Osteocyte (in vitro differentiated cells): ENCODE data around the gene SUPT3H. TPM values are rescaled to one million over a fixed set of nuclear protein-coding genes. Genes with fewer than 3 reads are reported as not detected.

Experiments
- DNase-seq: peaks from one replicate; pipeline ENCODE4 v3.0.0; 2021; ENCODE audit warnings: mixed read lengths; ENCODE audit not compliant: unreplicated experiment; ENCODE audit errors: extremely low spot score
- H3K27ac Mint-ChIP-seq: one replicate; pipeline ENCODE4 v1.8.0; 2021; ENCODE audit warnings: mild to moderate bottlenecking, mixed read lengths; ENCODE audit not compliant: unreplicated experiment
- H3K27me3 Mint-ChIP-seq: one replicate; pipeline ENCODE4 v1.8.0; 2021; ENCODE audit warnings: mixed read lengths; ENCODE audit not compliant: unreplicated experiment
- H3K36me3 Mint-ChIP-seq: one replicate; pipeline ENCODE4 v1.8.0; 2021; ENCODE audit warnings: mixed read lengths; ENCODE audit not compliant: unreplicated experiment
- H3K4me1 Mint-ChIP-seq: one replicate; pipeline ENCODE4 v1.8.0; 2021; ENCODE audit warnings: mixed read lengths; ENCODE audit not compliant: unreplicated experiment
- H3K4me3 Mint-ChIP-seq: one replicate; pipeline ENCODE4 v1.8.0; 2021; ENCODE audit warnings: mild to moderate bottlenecking, moderate library complexity, mixed read lengths; ENCODE audit not compliant: unreplicated experiment
- H3K9me3 Mint-ChIP-seq: one replicate; pipeline ENCODE4 v1.8.0; 2021; ENCODE audit warnings: mixed read lengths; ENCODE audit not compliant: unreplicated experiment
- CTCF ChIP-seq: fragments of 200-600 bp; sonication (generic); IDR thresholded peaks from 2 replicates; pipeline ENCODE4 v1.5.0; 2021; ENCODE audit warnings: antibody characterized with exemption, mild to moderate bottlenecking, moderate library complexity
- total RNA-seq: library from RNA; stranded (reverse); gene quantifications from 2 replicates; pipeline ENCODE4 v1.2.1, GENCODE V29; 2021

SUPT3H gene
- total RNA-seq, 1 donor from 2014 or later = 13.2 TPM

DNA sequence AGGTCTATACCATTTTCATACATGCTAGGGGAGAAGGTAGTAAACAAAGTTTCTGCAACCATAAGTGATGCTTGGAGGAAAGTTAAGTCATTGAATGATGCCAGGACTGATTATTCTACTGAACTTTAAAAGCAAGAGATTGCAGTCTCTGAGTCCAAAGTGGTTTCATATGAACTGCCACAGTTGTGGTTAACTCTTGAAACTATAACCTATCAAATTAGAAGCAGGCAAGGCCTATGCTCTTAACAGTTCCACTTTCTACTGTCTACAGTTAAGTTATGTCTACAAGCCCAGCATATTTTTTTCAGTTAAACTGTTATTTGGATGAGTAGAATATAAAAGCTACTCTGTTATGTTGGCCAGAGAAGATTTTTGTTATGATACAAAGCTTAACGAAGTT is 376.1 kb downstream of the SUPT3H start:
- Mint-ChIP-seq H3K27me3 (no peaks in the 10 kb centered on the region), H3K4me1 (peaks cover 4% of the 10 kb centered on the region), H3K9me3 (peaks cover 2% of the 10 kb centered on the region), H3K4me3 (no peak overlapping the region), H3K36me3 (peaks cover 6% of the 10 kb centered on the region), H3K27ac (no peak overlapping the region)
- DNase-seq = no peak
- no peak for TF ChIP-seq CTCF

DNA sequence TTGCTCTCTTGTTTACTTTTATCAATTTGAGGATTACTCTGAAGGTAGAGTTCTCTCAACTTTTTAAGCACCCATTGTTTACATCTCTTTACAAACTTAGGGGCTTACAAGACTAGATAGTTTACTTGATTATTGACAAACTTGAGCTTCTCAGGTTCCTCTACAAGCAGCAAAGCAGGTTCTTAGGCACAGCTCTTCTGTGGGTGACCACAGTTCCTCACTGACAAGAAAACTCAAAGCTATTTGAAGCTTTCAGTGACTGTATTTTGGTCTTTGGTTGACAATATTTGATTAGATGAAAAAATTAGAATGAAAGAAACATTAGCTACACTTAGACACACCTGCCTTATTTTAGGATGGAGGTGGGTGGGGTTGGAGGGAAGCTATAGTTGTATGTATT is 376.9 kb downstream of the SUPT3H start:
- Mint-ChIP-seq H3K4me3 (no peak overlapping the region), H3K27ac (no peak overlapping the region), H3K9me3 (no peaks in the 10 kb centered on the region)

GRCh38 chr6:44999066-44999465 is 378.7 kb downstream of the SUPT3H start:
- Mint-ChIP-seq H3K4me1 (peaks cover 4% of the 10 kb centered on the region), H3K36me3 (peaks cover 6% of the 10 kb centered on the region), H3K4me3 (no peak overlapping the region)

More for the DNA sequence above, 376.9 kb downstream of the SUPT3H start:
- no peak for TF ChIP-seq CTCF
- H3K4me1 Mint-ChIP-seq = peaks cover 4% of the 10 kb centered on the region
- DNase-seq = no peak
- H3K36me3 Mint-ChIP-seq = peaks cover 6% of the 10 kb centered on the region
- H3K27me3 Mint-ChIP-seq = no peaks in the 10 kb centered on the region

DNA sequence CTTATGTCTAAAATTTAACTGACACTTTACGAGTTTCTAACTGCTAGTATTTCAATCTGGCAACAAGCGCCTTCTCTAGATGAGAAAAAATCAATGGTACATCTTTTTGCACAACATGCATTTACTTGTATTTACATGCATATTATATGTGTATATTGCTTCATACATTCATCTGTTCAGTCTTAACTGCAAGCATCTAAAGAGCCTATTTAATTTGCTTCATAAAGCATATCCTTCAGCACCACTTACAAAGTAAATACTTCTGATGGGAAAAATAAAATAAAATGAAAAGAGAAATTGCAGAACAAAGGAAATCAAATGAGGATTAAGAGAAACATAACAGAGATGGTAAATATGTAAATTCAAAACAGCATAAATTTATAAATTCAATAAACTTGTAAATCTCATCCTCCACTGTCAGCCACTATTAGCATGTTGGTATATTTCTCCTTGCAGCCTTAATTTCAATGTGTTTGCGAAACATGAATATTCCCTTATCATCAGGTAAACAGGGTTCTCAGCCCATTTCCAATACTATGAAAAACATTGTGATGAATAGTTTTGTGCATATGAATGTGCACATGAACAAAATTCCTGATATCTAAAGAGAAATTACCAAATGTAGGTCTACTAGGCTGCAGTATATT is 382.1 kb downstream of the SUPT3H start:
- Mint-ChIP-seq H3K36me3 (peaks cover 3% of the 10 kb centered on the region), H3K9me3 (no peaks in the 10 kb centered on the region), H3K4me3 (no peak overlapping the region), H3K27me3 (no peaks in the 10 kb centered on the region), H3K27ac (no peak overlapping the region), H3K4me1 (peaks cover 2% of the 10 kb centered on the region)
- no peak for TF ChIP-seq CTCF
- no peak for DNase-seq

More at GRCh38 chr6:44999066-44999465, 378.7 kb downstream of the SUPT3H start:
- TF ChIP-seq CTCF = no peak
- DNase-seq = no peak
- H3K9me3 Mint-ChIP-seq = no peaks in the 10 kb centered on the region
- H3K27ac Mint-ChIP-seq = no peak overlapping the region
- H3K27me3 Mint-ChIP-seq = no peaks in the 10 kb centered on the region

DNA sequence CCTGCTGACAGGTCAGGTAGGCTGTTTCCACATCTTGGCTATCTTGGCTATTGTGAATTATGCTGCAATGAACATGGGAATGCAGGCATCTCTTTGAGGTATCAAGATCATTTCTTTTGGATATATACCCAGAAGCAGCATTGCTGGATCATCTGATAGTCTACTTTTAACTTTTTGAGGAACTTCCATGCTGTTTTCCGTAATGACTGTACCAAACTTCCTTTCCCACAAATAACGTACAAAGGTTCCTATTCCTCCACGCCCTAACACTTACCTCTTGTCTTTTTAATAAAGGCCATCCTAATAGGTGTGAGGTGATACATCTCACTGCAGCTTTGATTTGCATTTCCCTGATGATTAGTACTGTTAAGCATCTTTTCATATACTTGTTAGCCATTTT is 388.3 kb downstream of the SUPT3H start:
- Mint-ChIP-seq H3K36me3 (peaks cover 3% of the 10 kb centered on the region), H3K27ac (no peak overlapping the region), H3K4me1 (no peaks in the 10 kb centered on the region), H3K9me3 (no peaks in the 10 kb centered on the region), H3K27me3 (no peaks in the 10 kb centered on the region), H3K4me3 (no peak overlapping the region)
- no peak for DNase-seq
- TF ChIP-seq CTCF = no peak
